Neural progenitor cell (in vitro differentiated cells): Measurements from ENCODE around the gene PHYH. TPM values are rescaled to one million over a fixed set of nuclear protein-coding genes. Genes with fewer than 3 reads are reported as not detected.
"Not testable (repeated sequence)": the region's sequence is repeated elsewhere in the genome, so short reads cannot be mapped to it uniquely, and the experiment has no call there.

Experiments
- DNase-seq: peaks from one replicate; pipeline ENCODE4 v3.0.0-alpha.2; 2016; ENCODE audit warnings: low spot score
- H2AFZ ChIP-seq: fragments of 200-600 bp; sonication (generic); replicated peaks from 2 replicates; pipeline ENCODE4 v1.6.1; 2016; ENCODE audit warnings: antibody characterized with exemption
- H3F3A ChIP-seq: fragments of 200-600 bp; sonication (generic); 2 replicates; pipeline ENCODE4 v1.6.1; 2016; ENCODE audit warnings: antibody characterized with exemption, low read depth
- H3K27ac ChIP-seq: fragments of 200-600 bp; sonication (generic); 2 replicates; pipeline ENCODE4 v1.5.1; 2016; ENCODE audit warnings: mild to moderate bottlenecking
- H3K27me3 ChIP-seq: fragments of 200-600 bp; sonication (generic); 2 replicates; pipeline ENCODE4 v1.6.1; 2016; ENCODE audit warnings: mild to moderate bottlenecking, moderate library complexity
- H3K36me3 ChIP-seq: fragments of 200-600 bp; sonication (generic); 2 replicates; pipeline ENCODE4 v1.5.1; 2016
- H3K4me1 ChIP-seq: fragments of 200-600 bp; sonication (generic); 2 replicates; pipeline ENCODE4 v1.6.1; 2016; ENCODE audit warnings: mixed run types
- H3K4me2 ChIP-seq: fragments of 200-600 bp; sonication (generic); 2 replicates; pipeline ENCODE4 v1.6.1; 2016
- H3K4me3 ChIP-seq: fragments of 200-600 bp; sonication (generic); 2 replicates; pipeline ENCODE4 v1.5.1; 2016
- H3K79me2 ChIP-seq: fragments of 200-600 bp; sonication (generic); 2 replicates; pipeline ENCODE4 v1.6.1; 2016; ENCODE audit warnings: low read depth
- H3K9ac ChIP-seq: fragments of 200-600 bp; sonication (generic); 2 replicates; pipeline ENCODE4 v1.6.1; 2016
- H3K9me3 ChIP-seq: fragments of 200-600 bp; sonication (generic); 2 replicates; pipeline ENCODE4 v1.5.1; 2016; ENCODE audit warnings: low read depth
- H4K20me1 ChIP-seq: fragments of 200-600 bp; sonication (generic); 2 replicates; pipeline ENCODE4 v1.6.1; 2016; ENCODE audit warnings: low read depth
- H3K27ac Mint-ChIP-seq: 3 replicates; pipeline ENCODE4 v1.8.0; 2021; ENCODE audit warnings: mixed read lengths
- H3K27me3 Mint-ChIP-seq: 2 replicates; pipeline ENCODE4 v1.8.0; 2022; ENCODE audit warnings: low read depth, mild to moderate bottlenecking, inconsistent platforms, moderate library complexity, mixed read lengths; ENCODE audit not compliant: insufficient read depth
- H3K36me3 Mint-ChIP-seq: 3 replicates; pipeline ENCODE4 v1.8.0; 2021; ENCODE audit warnings: mixed read lengths
- H3K4me1 Mint-ChIP-seq: 3 replicates; pipeline ENCODE4 v1.8.0; 2021; ENCODE audit warnings: mixed read lengths
- H3K4me3 Mint-ChIP-seq: 3 replicates; pipeline ENCODE4 v1.8.0; 2021; ENCODE audit warnings: mild to moderate bottlenecking, moderate library complexity, mixed read lengths
- H3K9me3 Mint-ChIP-seq: 3 replicates; pipeline ENCODE4 v1.8.0; 2020; ENCODE audit warnings: mixed read lengths
- CTCF ChIP-seq: fragments of 200-600 bp; sonication (generic); IDR thresholded peaks from 2 replicates; pipeline ENCODE4 v1.5.1; 2017; ENCODE audit warnings: antibody characterized with exemption, mild to moderate bottlenecking
- EZH2 ChIP-seq: fragments of 200-600 bp; sonication (generic); IDR thresholded peaks from 2 replicates; pipeline ENCODE4 v1.6.1; 2017; ENCODE audit warnings: antibody characterized with exemption, mild to moderate bottlenecking, moderate library complexity
- EZH2phosphoT487 ChIP-seq: fragments of 200-600 bp; sonication (generic); IDR thresholded peaks from 2 replicates; pipeline ENCODE4 v1.6.1; 2017; ENCODE audit warnings: antibody characterized with exemption
- total RNA-seq: library from RNA; depleted of rRNA; stranded (reverse); fragments of >200 nt; gene quantifications from 2 replicates; pipeline ENCODE4 v1.2.3, GENCODE V29; 2015; ENCODE audit warnings: low replicate concordance

PHYH gene
- total RNA-seq, 1 donor from 2014 or later = 22.2 TPM

GRCh38 chr10:13284050-13284449, 15.8 kb downstream of the PHYH start:
- peaks cover 2% of the 10 kb centered on the region for H3K4me1 Mint-ChIP-seq
- H3K27me3 ChIP-seq = no peaks in the 10 kb centered on the region
- H3K4me3 Mint-ChIP-seq = no peak overlapping the region
- H3K9me3 ChIP-seq = no peaks in the 10 kb centered on the region
- DNase-seq = no peak
- peaks cover 7% of the 10 kb centered on the region for H3K36me3 Mint-ChIP-seq
- H3K9me3 Mint-ChIP-seq = no peaks in the 10 kb centered on the region
- no peak overlapping the region for H3K4me3 ChIP-seq
- no peaks in the 10 kb centered on the region for H3F3A ChIP-seq
- no peak overlapping the region for H2AFZ ChIP-seq
- H3K4me2 ChIP-seq = no peak overlapping the region
- H3K27ac Mint-ChIP-seq = no peak overlapping the region
- no peaks in the 10 kb centered on the region for H3K79me2 ChIP-seq
- no peak overlapping the region for H3K27ac ChIP-seq
- no peaks in the 10 kb centered on the region for H4K20me1 ChIP-seq
- H3K36me3 ChIP-seq = no peaks in the 10 kb centered on the region
- TF ChIP-seq EZH2 (no peak), EZH2phosphoT487 (no peak), CTCF (no peak)
- peaks cover 2% of the 10 kb centered on the region for H3K27me3 Mint-ChIP-seq
- no peak overlapping the region for H3K9ac ChIP-seq
- no peaks in the 10 kb centered on the region for H3K4me1 ChIP-seq

GRCh38 chr10:13282348-13282747, 17.5 kb downstream of the PHYH start:
- H3K27ac ChIP-seq, DNase-seq, H4K20me1 ChIP-seq, H3K4me1 Mint-ChIP-seq, H3K79me2 ChIP-seq, H3K4me3 ChIP-seq, H3K9me3 Mint-ChIP-seq, H3K4me3 Mint-ChIP-seq, H3K36me3 ChIP-seq, H3K9ac ChIP-seq, H3K27me3 Mint-ChIP-seq, H2AFZ ChIP-seq, H3K4me2 ChIP-seq, H3K9me3 ChIP-seq, H3F3A ChIP-seq, H3K27me3 ChIP-seq, H3K27ac Mint-ChIP-seq, H3K4me1 ChIP-seq, H3K36me3 Mint-ChIP-seq: not testable (repeated sequence)

GRCh38 chr10:13276749-13277365, 23.0 kb downstream of the PHYH start:
- Histone ChIP-seq H2AFZ (no peak overlapping the region), H3K9ac (no peak overlapping the region)
- no peak overlapping the region for H3K27ac Mint-ChIP-seq

GRCh38 chr10:13276146-13276545, 23.7 kb downstream of the PHYH start:
- not testable (repeated sequence) for H4K20me1 ChIP-seq, H3K79me2 ChIP-seq, H2AFZ ChIP-seq, H3K4me3 Mint-ChIP-seq, H3F3A ChIP-seq, H3K27ac ChIP-seq, H3K4me3 ChIP-seq, DNase-seq, H3K27me3 ChIP-seq, H3K36me3 Mint-ChIP-seq, H3K9me3 Mint-ChIP-seq, H3K27ac Mint-ChIP-seq, H3K9ac ChIP-seq, H3K9me3 ChIP-seq, H3K36me3 ChIP-seq, H3K4me2 ChIP-seq, H3K27me3 Mint-ChIP-seq
- peaks cover 10% of the 10 kb centered on the region for H3K4me1 ChIP-seq
- H3K4me1 Mint-ChIP-seq = peaks cover 18% of the 10 kb centered on the region

More at GRCh38 chr10:13276749-13277365, 23.0 kb downstream of the PHYH start:
- peaks cover 2% of the 10 kb centered on the region for H3K36me3 Mint-ChIP-seq
- H3K4me1 ChIP-seq = peaks cover 3% of the 10 kb centered on the region
- H3K36me3 ChIP-seq = no peaks in the 10 kb centered on the region
- H3K4me2 ChIP-seq = no peak overlapping the region
- no peak overlapping the region for H3K4me3 Mint-ChIP-seq
- no peaks in the 10 kb centered on the region for H3K27me3 ChIP-seq
- TF ChIP-seq CTCF (no peak), EZH2phosphoT487 (no peak), EZH2 (no peak)
- H3K4me3 ChIP-seq = no peak overlapping the region
- H3K9me3 ChIP-seq = no peaks in the 10 kb centered on the region
- no peaks in the 10 kb centered on the region for H3K79me2 ChIP-seq
- H3K9me3 Mint-ChIP-seq = peaks cover 2% of the 10 kb centered on the region
- DNase-seq = no peak
- peaks cover 11% of the 10 kb centered on the region for H3K4me1 Mint-ChIP-seq
- H3F3A ChIP-seq = peaks cover 3% of the 10 kb centered on the region
- H3K27me3 Mint-ChIP-seq = peaks cover 7% of the 10 kb centered on the region
- no peaks in the 10 kb centered on the region for H4K20me1 ChIP-seq
- H3K27ac ChIP-seq = no peak overlapping the region
